HG02870 (cell line): ENCODE results near the gene CCDC40.

Source experiments
- ATAC-seq: cut with Tn5 transposase; IDR thresholded peaks from one replicate; pipeline ENCODE4 v1.9.1; 2021; ENCODE audit warnings: mild to moderate bottlenecking, moderate library complexity; ENCODE audit not compliant: unreplicated experiment

The CCDC40 gene

DNA sequence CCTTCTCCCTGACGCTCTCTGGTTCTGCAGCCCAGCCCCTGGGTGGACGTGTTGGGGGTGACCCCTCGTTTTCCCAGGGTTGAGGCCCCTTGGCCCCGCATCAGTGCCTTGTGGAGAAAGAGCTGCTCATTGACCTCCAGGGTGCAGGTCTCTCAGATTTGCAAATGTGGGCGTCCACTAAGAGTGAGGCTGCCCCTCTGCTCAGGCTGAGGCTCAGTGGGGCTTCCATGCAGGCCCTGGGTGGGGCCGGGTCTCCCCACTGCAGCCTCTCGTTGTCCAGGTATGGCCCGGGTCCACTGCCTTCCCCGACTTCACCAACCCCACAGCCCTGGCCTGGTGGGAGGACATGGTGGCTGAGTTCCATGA is 74.0 kb downstream of the CCDC40 start:
- no peak for ATAC-seq

DNA sequence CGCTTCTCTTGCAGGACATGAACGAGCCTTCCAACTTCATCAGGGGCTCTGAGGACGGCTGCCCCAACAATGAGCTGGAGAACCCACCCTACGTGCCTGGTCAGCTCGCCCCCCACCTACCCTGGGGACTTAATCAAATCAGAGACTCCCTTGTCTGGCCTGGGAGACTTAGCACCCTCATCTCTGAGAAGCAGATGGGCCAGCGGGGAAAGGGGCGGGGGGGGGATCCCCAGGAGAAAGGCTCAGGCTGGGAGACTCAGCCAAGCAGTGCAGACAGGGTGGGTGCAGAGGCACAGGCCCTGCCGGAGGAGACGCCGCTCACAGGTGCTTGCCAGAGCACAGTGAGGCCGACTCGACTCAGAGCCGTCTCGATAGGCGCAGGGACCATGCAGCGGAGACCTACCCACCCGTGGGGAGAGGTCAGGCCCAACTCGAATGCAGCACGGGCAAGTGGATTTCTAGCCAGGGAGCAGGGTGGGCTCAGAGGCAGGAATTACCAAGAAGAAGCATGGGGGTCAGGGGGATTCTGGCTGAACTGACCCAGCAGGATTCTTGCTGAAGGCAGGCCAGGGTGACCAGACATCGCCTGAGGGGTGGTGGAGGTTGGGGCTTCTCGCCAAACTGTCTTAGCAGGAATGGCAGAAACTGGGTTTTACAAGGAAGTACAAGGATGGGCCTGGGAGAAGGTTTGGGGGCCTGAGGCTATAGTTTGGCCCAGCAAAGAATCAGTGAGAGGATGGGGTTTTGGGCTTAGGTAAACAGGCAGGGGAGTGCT is 74.7 kb downstream of the CCDC40 start:
- no peak for ATAC-seq

DNA sequence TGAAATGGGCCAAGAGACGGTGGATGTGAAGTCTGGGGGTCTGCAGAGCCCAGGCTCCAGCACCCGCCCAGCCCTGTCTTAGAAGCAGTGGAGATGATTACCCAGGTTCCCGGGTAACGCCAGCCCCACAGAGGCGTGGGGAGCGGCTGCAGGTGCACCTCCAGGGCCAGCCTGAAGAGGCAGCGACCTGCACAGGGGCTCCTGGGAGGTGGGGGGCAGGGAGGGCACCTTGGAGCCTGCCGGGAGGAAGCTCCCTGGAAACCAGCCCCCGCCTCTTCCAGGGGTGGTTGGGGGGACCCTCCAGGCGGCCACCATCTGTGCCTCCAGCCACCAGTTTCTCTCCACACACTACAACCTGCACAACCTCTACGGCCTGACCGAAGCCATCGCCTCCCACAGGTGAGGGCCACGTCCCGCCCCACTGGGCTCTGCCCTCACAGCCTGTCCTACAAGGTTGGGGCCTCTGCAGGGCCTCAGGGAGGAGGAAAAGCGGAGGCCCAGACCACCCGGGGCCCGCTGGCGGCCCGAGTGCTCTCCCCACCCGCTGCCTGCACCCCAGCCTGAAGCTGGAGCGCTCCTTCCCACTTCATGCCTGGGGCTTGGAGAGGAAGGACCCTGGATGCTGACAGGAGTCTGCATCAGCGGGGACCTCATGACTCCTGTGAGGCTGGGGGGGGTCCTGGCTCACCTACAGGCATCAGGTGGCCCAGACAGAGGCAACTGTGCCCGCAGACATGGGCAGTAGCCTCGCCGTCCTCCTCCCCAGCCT is 75.4 kb downstream of the CCDC40 start:
- ATAC-seq, result no peak

DNA sequence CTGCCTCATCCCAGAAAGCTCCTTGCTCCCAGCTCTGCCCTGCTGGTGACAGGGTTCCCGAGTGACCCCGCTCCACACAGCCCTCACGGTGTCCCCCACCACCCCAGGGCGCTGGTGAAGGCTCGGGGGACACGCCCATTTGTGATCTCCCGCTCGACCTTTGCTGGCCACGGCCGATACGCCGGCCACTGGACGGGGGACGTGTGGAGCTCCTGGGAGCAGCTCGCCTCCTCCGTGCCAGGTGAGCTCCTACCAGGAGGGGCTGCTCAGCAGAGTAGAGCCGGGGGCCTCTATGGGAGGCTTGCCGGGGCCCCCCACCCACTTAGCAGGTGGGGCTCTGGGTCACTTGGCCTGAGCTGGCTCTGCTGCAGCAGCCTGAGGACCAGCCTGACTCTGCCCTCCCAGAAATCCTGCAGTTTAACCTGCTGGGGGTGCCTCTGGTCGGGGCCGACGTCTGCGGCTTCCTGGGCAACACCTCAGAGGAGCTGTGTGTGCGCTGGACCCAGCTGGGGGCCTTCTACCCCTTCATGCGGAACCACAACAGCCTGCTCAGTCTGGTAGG is 76.1 kb downstream of the CCDC40 start:
- no peak for ATAC-seq

DNA sequence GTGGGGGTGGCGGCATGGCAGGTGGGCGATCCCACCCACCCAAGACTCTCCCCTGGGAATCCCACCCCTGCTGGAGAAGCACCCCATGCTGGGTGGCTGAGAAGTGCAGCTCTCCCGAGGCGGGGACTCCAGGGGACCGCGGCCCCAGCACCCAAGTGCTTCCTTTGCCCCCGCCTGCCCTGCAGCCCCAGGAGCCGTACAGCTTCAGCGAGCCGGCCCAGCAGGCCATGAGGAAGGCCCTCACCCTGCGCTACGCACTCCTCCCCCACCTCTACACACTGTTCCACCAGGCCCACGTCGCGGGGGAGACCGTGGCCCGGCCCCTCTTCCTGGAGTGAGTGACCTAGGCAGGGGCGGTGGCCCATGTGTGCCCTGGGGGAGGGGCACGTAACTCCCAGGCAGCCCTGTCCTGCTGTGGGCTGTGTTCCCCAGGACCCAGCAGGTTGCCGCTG is 76.6 kb downstream of the CCDC40 start:
- no peak for ATAC-seq

DNA sequence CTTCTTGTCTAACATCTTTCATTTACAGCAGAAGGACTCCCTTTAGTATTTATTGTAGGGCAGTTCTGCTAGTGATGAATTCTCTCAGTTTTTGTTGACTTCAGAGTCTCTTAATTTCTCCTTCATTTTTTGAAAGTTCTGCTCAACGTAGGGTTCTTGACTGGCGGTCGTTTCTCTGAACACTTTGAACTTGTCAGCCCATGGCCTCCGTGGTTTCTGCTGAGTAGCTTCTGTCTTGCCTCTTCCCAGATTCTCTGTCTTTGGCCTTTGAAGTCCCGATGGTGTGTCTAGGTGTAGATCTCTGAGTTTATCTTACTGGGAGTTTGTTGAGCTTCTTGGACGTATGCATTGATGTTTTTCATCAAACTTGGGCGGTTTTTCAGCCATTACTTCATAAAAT is 78.3 kb downstream of the CCDC40 start:
- ATAC-seq, result no peak

DNA sequence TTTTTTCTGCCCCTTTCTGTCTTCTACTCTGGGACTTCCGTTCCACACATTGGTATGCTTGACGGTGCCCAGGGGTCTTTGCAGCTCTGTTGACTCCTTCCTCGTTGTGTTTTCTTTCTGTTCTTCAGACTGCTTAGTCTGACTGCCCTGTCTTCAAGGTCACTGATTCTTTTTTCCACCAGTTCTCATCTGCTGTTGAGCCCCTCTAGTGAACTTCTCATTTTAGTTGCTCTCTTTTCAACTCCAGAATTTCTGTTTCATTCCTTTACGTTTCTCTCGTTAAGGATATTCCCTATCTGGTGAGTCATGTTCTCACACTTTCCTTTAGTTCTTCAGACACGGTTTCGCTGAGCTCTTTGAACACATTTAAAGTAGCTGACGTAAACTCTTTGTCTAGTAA is 78.7 kb downstream of the CCDC40 start:
- no peak for ATAC-seq

DNA sequence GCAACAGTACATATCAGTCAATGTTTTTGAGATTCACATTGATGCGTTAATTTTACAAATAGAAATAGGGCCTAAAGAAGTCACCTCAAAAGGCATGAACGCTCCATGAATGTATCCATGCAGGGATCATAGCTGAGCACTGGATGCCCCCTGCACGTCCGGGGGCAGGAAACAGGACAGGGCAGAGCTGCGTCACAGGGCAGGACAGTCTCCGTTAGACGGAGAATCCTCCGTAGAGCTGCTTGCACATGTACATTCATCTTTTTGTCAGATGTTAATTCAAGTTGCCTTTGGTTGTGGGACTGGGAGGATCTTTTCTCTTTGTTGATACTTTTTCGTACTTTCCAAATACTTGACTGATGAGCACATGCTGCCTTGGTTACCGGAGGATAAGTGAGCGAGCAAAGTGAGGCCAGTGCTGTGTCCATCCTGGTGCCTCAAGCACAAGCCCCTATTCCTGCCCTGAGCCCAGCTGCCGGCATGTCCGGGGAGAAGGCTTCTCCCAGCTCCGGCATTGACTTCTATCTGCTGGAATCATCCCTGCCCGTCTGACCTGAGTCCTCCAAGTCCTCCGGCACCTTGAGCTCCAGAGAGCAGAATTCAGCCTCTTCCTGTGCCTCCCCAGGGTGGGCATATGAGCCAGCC is 80.0 kb downstream of the CCDC40 start:
- ATAC-seq, result no peak

DNA sequence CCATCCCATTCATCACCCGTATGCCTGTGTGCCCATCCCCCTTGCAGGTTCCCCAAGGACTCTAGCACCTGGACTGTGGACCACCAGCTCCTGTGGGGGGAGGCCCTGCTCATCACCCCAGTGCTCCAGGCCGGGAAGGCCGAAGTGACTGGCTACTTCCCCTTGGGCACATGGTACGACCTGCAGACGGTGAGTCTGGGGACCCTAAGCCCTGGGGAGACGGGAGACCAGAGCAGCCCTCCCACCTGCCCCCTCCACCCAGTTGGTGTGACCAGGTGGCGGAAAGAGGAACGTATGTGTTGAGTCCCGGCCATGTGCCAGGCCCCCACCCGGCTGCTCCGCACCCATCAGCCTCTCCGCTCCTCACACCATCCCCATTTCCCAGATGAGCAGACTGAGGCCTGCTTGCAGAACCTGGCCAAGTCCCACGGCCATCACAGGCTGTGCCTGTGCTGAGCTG is 80.5 kb downstream of the CCDC40 start:
- no peak for ATAC-seq

DNA sequence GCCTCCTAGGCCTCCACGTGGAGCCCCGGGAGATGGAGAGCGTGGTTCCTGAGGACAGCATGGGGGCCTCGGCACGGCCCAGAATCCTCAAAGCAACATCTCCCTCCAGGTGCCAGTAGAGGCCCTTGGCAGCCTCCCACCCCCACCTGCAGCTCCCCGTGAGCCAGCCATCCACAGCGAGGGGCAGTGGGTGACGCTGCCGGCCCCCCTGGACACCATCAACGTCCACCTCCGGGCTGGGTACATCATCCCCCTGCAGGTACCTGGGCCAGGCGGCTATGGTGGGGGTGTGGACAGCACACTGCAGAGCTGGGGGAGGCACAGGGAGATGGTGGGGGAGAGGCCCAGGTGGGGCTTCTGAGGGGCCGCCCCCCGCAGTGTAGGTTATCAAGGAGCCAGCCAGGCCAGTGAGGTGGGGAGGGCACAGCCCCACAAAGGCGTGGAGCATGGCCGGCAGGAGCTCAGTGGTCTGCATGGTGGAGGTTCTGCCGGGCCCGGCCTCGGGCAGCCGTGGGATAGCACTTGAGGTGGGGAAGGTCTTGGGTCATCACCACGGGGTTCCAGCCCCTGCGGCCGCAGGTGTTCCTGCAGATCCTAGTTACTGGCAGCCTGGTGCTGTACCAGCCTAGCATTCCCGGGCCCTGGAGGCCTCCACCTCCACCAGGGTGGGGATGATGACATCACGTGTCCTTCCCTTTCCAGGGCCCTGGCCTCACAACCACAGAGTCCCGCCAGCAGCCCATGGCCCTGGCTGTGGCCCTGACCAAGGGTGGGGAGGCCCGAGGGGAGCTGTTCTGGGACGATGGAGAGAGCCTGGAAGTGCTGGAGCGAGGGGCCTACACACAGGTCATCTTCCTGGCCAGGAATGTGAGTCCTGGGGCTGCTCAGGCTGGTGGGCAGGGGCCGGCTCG is 81.3 kb downstream of the CCDC40 start:
- no peak for ATAC-seq

DNA sequence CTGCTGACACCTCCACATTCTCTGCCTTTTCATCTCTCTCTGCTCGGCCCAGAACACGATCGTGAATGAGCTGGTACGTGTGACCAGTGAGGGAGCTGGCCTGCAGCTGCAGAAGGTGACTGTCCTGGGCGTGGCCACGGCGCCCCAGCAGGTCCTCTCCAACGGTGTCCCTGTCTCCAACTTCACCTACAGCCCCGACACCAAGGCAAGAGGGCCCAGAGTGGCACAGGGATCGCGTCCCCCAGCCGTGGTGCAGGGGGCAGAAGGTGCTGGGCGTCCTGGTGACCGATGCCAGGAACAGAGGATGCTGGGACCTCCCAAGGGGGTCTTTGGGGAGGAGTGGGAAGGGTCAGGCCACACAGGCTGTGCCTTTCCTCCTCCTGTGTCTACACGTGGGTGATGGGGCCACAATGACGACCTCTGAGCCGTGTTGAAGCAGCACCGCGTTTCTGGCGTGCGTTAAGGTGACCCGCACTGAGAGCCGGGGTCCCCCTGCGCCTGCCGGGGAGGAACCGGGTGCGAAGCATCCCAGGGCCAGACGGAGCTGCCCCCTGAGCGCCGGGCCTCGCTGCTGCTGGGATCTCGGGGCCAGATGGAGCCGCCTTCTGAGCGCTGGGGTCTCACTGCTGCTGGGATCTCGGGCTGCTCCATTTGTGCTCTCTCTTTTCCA is 82.3 kb downstream of the CCDC40 start:
- ATAC-seq, result no peak

DNA sequence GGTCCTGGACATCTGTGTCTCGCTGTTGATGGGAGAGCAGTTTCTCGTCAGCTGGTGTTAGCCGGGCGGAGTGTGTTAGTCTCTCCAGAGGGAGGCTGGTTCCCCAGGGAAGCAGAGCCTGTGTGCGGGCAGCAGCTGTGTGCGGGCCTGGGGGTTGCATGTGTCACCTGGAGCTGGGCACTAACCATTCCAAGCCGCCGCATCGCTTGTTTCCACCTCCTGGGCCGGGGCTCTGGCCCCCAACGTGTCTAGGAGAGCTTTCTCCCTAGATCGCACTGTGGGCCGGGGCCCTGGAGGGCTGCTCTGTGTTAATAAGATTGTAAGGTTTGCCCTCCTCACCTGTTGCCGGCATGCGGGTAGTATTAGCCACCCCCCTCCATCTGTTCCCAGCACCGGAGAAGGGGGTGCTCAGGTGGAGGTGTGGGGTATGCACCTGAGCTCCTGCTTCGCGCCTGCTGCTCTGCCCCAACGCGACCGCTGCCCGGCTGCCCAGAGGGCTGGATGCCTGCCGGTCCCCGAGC is 82.9 kb downstream of the CCDC40 start:
- ATAC-seq, result no peak

DNA sequence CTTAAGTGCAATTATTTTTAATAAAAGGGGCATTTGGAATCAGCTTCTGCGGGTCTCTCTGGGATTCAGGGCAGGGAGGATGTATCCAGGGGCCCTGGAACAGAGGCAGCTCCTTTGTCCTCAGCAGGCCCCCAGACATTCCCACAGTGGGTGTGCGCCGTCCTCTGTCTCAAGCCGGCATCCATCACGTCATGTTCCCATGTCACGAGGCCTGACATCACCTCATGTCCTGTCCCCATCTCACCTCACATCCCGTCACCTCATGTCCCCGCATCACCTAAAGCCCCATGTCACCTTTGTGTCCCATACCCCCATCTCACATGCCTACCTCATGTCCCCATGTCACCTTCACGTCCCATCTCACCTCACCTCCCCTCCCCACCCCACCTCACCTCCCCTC is 83.4 kb downstream of the CCDC40 start:
- no peak for ATAC-seq

DNA sequence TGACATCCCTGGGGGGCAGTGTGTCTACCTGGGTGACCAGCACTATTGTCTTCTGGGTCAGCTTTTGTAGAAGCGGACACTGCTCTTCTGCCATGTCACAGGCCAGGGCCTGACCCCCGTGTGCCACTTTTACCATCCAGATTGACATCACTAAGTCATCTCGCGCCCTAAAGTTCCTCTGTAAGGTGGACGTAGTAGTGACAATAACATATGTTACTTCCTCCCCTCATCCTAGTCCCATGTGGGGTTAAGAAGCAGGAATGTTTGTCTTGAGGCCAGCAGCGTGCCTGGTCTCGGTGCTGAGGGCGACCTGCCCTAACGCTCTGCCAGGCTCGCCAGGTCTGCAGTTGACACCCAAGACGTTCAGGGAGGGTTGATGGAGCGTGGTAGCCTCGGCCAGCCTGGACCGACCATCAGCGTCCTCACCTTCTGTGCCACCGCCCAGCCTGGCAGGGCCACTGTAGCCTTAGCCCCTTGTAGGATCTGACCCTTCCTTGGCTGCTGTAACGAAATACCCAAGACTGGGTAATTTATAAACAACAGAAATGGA is 85.7 kb downstream of the CCDC40 start:
- no peak for ATAC-seq

DNA sequence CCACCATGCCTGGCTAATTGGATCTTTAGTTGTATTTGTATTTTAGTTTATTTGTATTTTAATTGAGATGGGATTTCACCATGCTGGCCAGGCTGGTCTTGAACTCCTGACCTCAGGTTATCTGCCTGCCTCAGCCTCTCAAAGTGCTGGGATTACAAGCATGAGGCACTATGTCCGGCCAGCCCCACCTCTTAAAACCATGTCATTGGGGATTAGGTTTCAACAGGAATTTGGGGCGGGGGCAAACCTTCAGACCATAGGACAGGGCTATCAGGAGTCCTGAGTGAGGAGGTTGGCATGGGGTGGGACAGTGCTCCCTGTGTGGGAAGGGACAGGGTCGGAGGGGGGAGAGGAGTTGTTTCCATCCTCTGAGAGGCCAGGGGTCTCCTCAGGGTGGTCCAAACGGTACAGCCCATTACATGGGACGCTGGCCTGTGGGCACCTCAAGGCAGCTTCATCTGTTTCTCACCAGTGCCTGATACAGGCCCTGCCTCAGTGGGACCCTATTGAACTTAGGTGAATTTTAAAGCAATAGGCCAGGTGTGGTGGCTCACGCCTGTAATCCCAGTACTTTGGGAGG is 86.6 kb downstream of the CCDC40 start:
- ATAC-seq, result no peak

DNA sequence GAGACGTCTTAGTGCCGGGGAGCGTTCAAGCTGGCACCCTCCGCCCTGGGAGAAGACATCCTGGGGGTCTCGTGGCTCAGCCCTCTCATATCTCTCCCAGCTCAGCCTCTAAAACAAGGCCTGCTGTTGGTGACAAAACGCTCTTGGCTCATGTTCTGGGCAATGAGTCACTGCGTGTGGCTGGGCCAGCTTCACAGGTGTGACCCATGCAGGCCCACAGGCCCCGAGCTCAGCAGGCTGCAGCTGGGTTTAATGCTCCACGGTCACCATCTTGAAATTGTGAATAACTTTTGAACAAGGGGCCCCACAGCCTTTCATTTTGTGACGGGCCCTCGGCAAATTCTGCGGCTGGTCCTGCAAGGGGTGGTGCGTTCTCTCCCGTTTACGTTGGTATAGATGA is 87.3 kb downstream of the CCDC40 start:
- ATAC-seq, result no peak

DNA sequence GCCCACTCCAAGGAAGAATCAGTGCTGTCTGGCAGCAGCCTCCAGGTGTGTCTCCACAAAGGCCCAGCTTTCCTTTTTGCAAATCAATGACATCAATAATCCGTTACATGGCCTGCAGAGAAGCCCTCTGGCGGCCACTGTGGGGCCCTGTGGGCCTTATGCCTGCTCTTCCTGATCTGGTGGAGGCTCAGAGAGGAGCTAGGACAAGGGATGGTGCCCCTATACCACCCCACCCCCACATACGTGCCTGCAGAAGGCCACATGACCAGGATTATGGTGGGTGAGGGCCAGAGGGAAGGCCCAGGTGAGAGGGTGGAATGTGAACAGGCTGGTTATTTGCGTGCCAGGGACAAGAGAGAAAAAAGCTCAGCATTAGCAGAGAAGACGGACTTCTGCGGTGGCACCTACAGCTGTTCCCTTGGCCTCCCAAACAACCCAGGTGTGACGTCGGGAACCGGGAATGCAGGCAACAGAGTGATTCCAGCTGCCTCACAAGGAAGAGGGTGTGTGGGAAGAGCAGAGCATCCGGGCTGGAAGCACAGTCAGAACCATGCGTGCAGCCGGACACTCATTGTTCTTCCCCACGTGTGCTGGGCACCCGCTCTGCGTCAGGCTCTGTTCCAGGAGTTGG is 88.0 kb downstream of the CCDC40 start:
- no peak for ATAC-seq

DNA sequence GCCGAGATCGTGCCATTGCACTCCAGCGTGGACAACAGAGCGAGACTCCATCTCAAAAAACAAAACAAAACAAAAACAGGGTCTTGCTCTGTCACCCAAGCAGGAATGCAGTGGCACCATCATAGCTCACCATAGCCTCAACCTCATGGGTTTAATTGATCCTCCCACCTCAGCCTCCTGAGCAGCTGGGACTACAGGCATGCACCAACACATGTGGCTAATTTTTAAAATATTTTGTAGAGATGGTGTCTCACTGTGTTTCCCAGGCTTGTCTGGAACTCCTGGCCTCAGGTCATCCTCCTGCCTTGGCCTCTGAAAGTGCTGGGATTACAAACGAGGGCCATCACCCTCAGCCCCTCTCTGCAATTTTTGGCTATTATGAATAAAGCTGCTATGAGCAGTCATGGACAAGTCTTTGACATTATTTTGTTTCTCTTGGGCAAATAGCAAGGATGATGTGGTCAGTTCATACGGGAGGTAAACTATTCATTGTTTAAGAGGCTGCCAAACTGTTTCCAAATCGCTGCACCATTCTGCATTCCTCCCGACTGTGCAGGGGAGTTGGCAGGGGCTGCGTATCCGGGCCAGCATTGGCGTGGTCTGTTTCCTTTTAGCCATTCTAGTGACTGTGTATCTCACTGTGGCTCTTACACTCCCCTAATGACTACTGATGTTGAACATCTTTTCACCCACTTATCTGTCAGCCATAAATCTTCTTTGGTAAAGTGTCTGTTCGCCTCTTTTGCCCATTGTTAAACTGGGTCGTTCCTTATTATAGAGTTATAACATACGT is 89.4 kb downstream of the CCDC40 start:
- ATAC-seq, result no peak
